HCT116 (cell line): ENCODE data around the gene PLCL2. TPM values are rescaled to one million over a fixed set of nuclear protein-coding genes. Genes with fewer than 3 reads are reported as not detected.

ENCODE experiments used
- ATAC-seq: fragments of 200-7000 bp; cut with Tn5 transposase; 2 replicates; pipeline ENCODE4 v1.9.1; 2020; ENCODE audit warnings: mild to moderate bottlenecking, moderate library complexity
- BruUV-seq: library from RNA; stranded (reverse); fragments of 400-500 nt; replicated peaks from 2 replicates; lab custom pipeline; 2021; lab: Mats Ljungman, UMichigan
- CTCF ChIA-PET: fragments of 300-600 bp; sonication (Branson Sonifier 250); formaldehyde crosslinking; loops from one replicate; lab custom pipeline; 2021; ENCODE audit warnings: antibody characterized with exemption; lab: Charles Lee
- POLR2A ChIA-PET: fragments of 300-600, 350-600 bp; sonication (Branson Sonifier 250); formaldehyde crosslinking; loops from one replicate; lab custom pipeline; 2021; ENCODE audit warnings: antibody characterized with exemption; lab: Charles Lee
- RAD21 ChIA-PET, 2 experiments: fragments of 300-600 bp; sonication (Branson Sonifier 250); formaldehyde crosslinking; loops; one replicate each; lab custom pipeline; 2023; ENCODE audit warnings: low total read pairs in 2 of 2; ENCODE audit not compliant: uncharacterized antibody in 2 of 2, unreplicated experiment in 2 of 2, low non-redundant PET in 1 of 2; lab: Charles Lee
- DNase-seq: peaks from one replicate; pipeline ENCODE4 v3.0.0-alpha.2; 2010; ENCODE audit warnings: low read depth, low spot score
- H2AFZ ChIP-seq: fragments of 200-600 bp; shearing (Covaris generic), sonication (generic); 2 replicates; pipeline ENCODE4 v1.6.1; 2017; ENCODE audit warnings: low read depth, mixed run types, mixed read lengths, antibody characterized with exemption, low read length; ENCODE audit not compliant: poor library complexity, severe bottlenecking
- H3K27ac ChIP-seq: 2 replicates; pipeline ENCODE4 v1.5.1; 2012; ENCODE audit warnings: low read depth, low read length
- H3K27me3 ChIP-seq: fragments of 200-600 bp; sonication (generic); 2 replicates; pipeline ENCODE4 v1.6.1; 2016; ENCODE audit warnings: mixed run types, low read length, mixed read lengths; ENCODE audit not compliant: insufficient read depth
- H3K36me3 ChIP-seq, 2 experiments: fragments of 200-500 bp in 1 of 2; fragments of 200-600 bp in 1 of 2; sonication (Bioruptor generic) in 1 of 2; sonication (generic) in 1 of 2; 2 replicates each; pipeline versions ENCODE4 v1.5.1 to v1.6.1; 2014 to 2016; ENCODE audit warnings: low read length in 2 of 2, inconsistent platforms in 1 of 2, mixed read lengths in 1 of 2, mixed run types in 1 of 2; ENCODE audit not compliant: insufficient read depth in 2 of 2, control insufficient read depth in 1 of 2
- H3K4me1 ChIP-seq, 2 experiments: fragments of 200-600 bp in 1 of 2; sonication (generic) in 1 of 2; 2 replicates each; pipeline versions ENCODE4 v1.5.1 to v1.6.1; 2012 to 2017; ENCODE audit warnings: low read length in 2 of 2, inconsistent platforms in 1 of 2, mild to moderate bottlenecking in 1 of 2, mixed read lengths in 1 of 2, mixed run types in 1 of 2, moderate library complexity in 1 of 2; ENCODE audit not compliant: insufficient read depth in 2 of 2, control insufficient read depth in 1 of 2
- H3K4me2 ChIP-seq: fragments of 200-600 bp; sonication (generic); 2 replicates; pipeline ENCODE4 v1.6.1; 2017; ENCODE audit warnings: mixed run types, low read length, mixed read lengths
- H3K4me3 ChIP-seq, 2 experiments: fragments of 200-600 bp in 1 of 2; sonication (generic) in 1 of 2; replicated peaks in 1 of 2; 2 replicates each; pipeline ENCODE4 v1.5.1; 2011 to 2016; ENCODE audit warnings: low read length in 2 of 2, control low read depth in 1 of 2, low read depth in 1 of 2, mild to moderate bottlenecking in 1 of 2, mixed read lengths in 1 of 2, mixed run types in 1 of 2
- H3K79me2 ChIP-seq: fragments of 200-600 bp; sonication (generic); 2 replicates; pipeline ENCODE4 v1.6.1; 2017; ENCODE audit warnings: mild to moderate bottlenecking, mixed run types, low read length, moderate library complexity, mixed read lengths; ENCODE audit not compliant: insufficient read depth
- H3K9ac ChIP-seq: fragments of 200-600 bp; sonication (generic); 2 replicates; pipeline ENCODE4 v1.6.1; 2016; ENCODE audit warnings: low read length, mixed read lengths
- H3K9me2 ChIP-seq: fragments of 200-600 bp; sonication (generic), shearing (Covaris generic); 2 replicates; pipeline ENCODE4 v1.6.1; 2017; ENCODE audit warnings: mixed run types, mild to moderate bottlenecking, moderate library complexity; ENCODE audit not compliant: insufficient read depth
- H3K9me3 ChIP-seq, 2 experiments: fragments of 200-500 bp in 1 of 2; fragments of 200-600 bp in 1 of 2; sonication (Bioruptor generic) in 1 of 2; sonication (generic) in 1 of 2; 2 replicates each; pipeline ENCODE4 v1.6.1; 2014 to 2017; ENCODE audit warnings: low read length in 2 of 2, mixed read lengths in 2 of 2, inconsistent platforms in 1 of 2, low read depth in 1 of 2, mild to moderate bottlenecking in 1 of 2, mixed run types in 1 of 2, moderate library complexity in 1 of 2; ENCODE audit not compliant: control insufficient read depth in 1 of 2, insufficient read depth in 1 of 2
- H4K20me1 ChIP-seq: fragments of 200-600 bp; sonication (generic), shearing (Covaris generic); 2 replicates; pipeline ENCODE4 v1.6.1; 2017; ENCODE audit warnings: mixed run types, mild to moderate bottlenecking, moderate library complexity; ENCODE audit not compliant: insufficient read depth
- CTCF ChIP-seq, 3 experiments: fragments of 200-600 bp in 1 of 3; sonication (generic) in 1 of 3; IDR thresholded peaks in 2 of 3; conservative IDR thresholded peaks in 1 of 3; 2 replicates each; pipeline ENCODE4 v1.5.1; 2012 to 2017; ENCODE audit warnings: low read depth in 2 of 3, low read length in 2 of 3, antibody characterized with exemption in 1 of 3, borderline replicate concordance in 1 of 3, control low read depth in 1 of 3, mild to moderate bottlenecking in 1 of 3, mixed read lengths in 1 of 3, mixed run types in 1 of 3, moderate library complexity in 1 of 3; ENCODE audit not compliant: insufficient read depth in 1 of 3
- ELF1 ChIP-seq: IDR thresholded peaks from 2 replicates; pipeline ENCODE4 v1.6.1; 2012; ENCODE audit warnings: low read depth, borderline replicate concordance
- EZH2phosphoT487 ChIP-seq: fragments of 200-600 bp; IDR thresholded peaks from 2 replicates; pipeline ENCODE4 v1.6.1; 2018; ENCODE audit warnings: antibody characterized with exemption, borderline replicate concordance
- FOSL1 ChIP-seq: IDR thresholded peaks from 2 replicates; pipeline ENCODE4 v1.6.1; 2012; ENCODE audit warnings: low read depth
- POLR2A ChIP-seq: IDR thresholded peaks from 2 replicates; pipeline ENCODE4 v1.7.0; 2011; ENCODE audit warnings: borderline replicate concordance; ENCODE audit not compliant: insufficient read depth, insufficient read length; ENCODE audit errors: extremely low read depth
- RAD21 ChIP-seq: IDR thresholded peaks from 2 replicates; pipeline ENCODE4 v1.6.1; 2012; ENCODE audit warnings: low read depth, mild to moderate bottlenecking
- SP1 ChIP-seq: IDR thresholded peaks from 2 replicates; pipeline ENCODE4 v1.6.1; 2012; ENCODE audit warnings: low read depth
- TCF7L2 ChIP-seq: IDR thresholded peaks from 2 replicates; pipeline ENCODE4 v1.7.0; 2011; ENCODE audit warnings: borderline replicate concordance, inconsistent platforms; ENCODE audit not compliant: insufficient read depth, insufficient read length; ENCODE audit errors: extremely low read depth
- YY1 ChIP-seq: IDR thresholded peaks from 2 replicates; pipeline ENCODE4 v1.6.1; 2011; ENCODE audit warnings: low read length, low read depth, moderate library complexity, mild to moderate bottlenecking; ENCODE audit not compliant: insufficient replicate concordance; ENCODE audit errors: extremely low read depth
- intact Hi-C: fragments of 100-400 bp; cut with micrococcal nuclease; formaldehyde crosslinking; loops from 2 replicates; pipeline ENCODE4 v1.10.0; 2022
- total RNA-seq: library from RNA; stranded (reverse); gene quantifications from one replicate; pipeline ENCODE4 v1.2.1, GENCODE V29; 2021; ENCODE audit not compliant: unreplicated experiment

The PLCL2 gene
- total RNA-seq, 1 experiment from 2014 or later, result 2.2 TPM

GRCh38 chr3:17032407-17033034 lies 147.8 kb downstream of the PLCL2 start:
- ATAC-seq (peak; percentile 94), DNase-seq (peak; percentile 19)
- BruUV-seq, result no TSS peak
- H4K20me1 ChIP-seq, result no peaks in the 10 kb centered on the region
- no peaks in the 10 kb centered on the region for H3K9me2 ChIP-seq
- H3K79me2 ChIP-seq, result no peaks in the 10 kb centered on the region
- no peak overlapping the region for H3K4me3 ChIP-seq
- no peak overlapping the region for H3K9ac ChIP-seq
- intact Hi-C loops, result loop anchor here (2.0 to 10.0 kb wide), 4 partner anchors 148 to 432 kb away; partner anchors contain the start of gene PLCL2
- no peak overlapping the region for H2AFZ ChIP-seq
- TF ChIP-seq CTCF (IDR thresholded peaks at IDR 0.05 in 2 of 3, conservative IDR thresholded peaks at IDR 0.05 in 1 of 3; ENCODE audit: borderline replicate concordance in 1 of 3, insufficient read depth in 1 of 3, low read depth in 2 of 3, low read length in 2 of 3) (peak; percentile 57 to 75 (median 65); a peak in 5 of 6 replicates), YY1 (peak; percentile 22), EZH2phosphoT487 (no peak), POLR2A (no peak), FOSL1 (no peak), RAD21 (peak; percentile 82), ELF1 (no peak), SP1 (no peak), TCF7L2 (no peak)
- no peaks in the 10 kb centered on the region for H3K27me3 ChIP-seq
- H3K4me1 ChIP-seq, result no peaks in the 10 kb centered on the region
- no peak overlapping the region for H3K27ac ChIP-seq
- no peaks in the 10 kb centered on the region for H3K36me3 ChIP-seq
- CTCF ChIA-PET, result interaction anchor here (1.8 kb wide), 1 partner anchor 204 kb away, joined by 10 read pairs; no protein-coding TSS in a partner anchor
- H3K9me3 ChIP-seq, result no peaks in the 10 kb centered on the region
- RAD21 ChIA-PET, result interaction anchor here in 1 of 2 experiments (1.0 kb wide), 1 partner anchor 204 kb away, joined by 3 read pairs; no protein-coding TSS in a partner anchor
- POLR2A ChIA-PET, result no interaction called here
- H3K4me2 ChIP-seq, result no peak overlapping the region
